ENCODE results near the gene BORCS8.

Gene BORCS8

DNA sequence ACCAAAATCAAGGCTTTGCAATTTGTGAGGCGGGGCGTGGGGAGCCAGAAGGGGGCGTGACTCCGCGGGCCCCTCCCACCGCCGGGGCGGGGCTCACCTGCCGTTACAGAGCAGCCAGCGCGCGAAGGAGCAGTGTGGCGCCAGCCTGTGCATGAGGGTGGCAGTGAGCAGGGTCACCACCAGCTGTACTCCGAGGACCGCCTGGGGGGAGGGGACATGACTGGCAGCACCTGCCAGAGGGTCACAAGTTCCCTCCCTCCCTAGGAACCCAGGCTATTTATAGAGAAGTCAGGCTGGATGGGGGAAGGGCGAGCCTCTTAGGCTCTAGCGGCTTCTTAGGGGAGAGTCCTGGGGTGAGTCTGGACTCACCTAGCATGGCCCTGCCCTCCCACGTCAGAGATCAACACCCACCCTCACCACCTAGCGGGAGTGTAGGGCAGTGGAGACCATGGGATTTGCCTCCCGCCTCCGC lies 57.2 kb downstream of the BORCS8 start:
- Histone ChIP-seq H3K4me1 (ENCODE audit: control insufficient read depth, insufficient read depth, low read length, poor library complexity, severe bottlenecking) (peaks cover 4% of the 10 kb centered on the region), H3K27ac (ENCODE audit: low read depth, low read length, severe bottlenecking) (no peak overlapping the region), H3K36me3 (ENCODE audit: control insufficient read depth, insufficient read depth, low read length) (peaks cover 10% of the 10 kb centered on the region), H3K9me3 (ENCODE audit: control insufficient read depth, low read length) (peaks cover 13% of the 10 kb centered on the region), H3K4me3 (ENCODE audit: extremely low read depth, insufficient read depth, low read length, poor library complexity, severe bottlenecking) (no peak overlapping the region)
- WGBS, 2 experiments (ENCODE audit: insufficient coverage in 2 of 2): 22 to 26% methylated on average over 9 of the region's 21 CpGs

DNA sequence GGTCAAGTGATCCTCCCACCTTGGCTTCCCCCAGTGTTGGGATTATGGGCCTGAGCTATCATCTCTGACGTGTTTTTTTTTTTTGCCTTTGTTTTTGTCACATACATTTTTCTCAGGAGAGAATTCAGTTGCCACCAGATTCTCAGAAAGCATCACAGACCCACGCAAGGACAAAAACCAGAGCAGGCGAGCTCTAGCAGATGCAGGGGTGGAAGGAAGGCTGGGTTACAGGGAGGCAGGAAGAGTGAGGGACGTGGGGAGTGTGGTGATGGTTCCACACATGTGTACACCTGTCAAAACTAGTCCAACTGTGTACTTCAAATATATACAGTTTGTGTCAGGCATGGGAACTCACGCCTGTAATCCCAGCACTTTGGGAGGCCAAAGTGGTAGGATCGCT lies 58.0 kb downstream of the BORCS8 start:
- no peak overlapping the region for H3K4me3 ChIP-seq (ENCODE audit: extremely low read depth, insufficient read depth, low read length, poor library complexity, severe bottlenecking)
- H3K27ac ChIP-seq (ENCODE audit: low read depth, low read length, severe bottlenecking): no peak overlapping the region
- WGBS, 2 experiments (ENCODE audit: insufficient coverage in 2 of 2): 100% methylated on average over 2 to 4 of the region's 6 CpGs
- peaks cover 13% of the 10 kb centered on the region for H3K36me3 ChIP-seq (ENCODE audit: control insufficient read depth, insufficient read depth, low read length)
- H3K4me1 ChIP-seq (ENCODE audit: control insufficient read depth, insufficient read depth, low read length, poor library complexity, severe bottlenecking): peaks cover 4% of the 10 kb centered on the region
- H3K9me3 ChIP-seq (ENCODE audit: control insufficient read depth, low read length): peaks cover 13% of the 10 kb centered on the region

DNA sequence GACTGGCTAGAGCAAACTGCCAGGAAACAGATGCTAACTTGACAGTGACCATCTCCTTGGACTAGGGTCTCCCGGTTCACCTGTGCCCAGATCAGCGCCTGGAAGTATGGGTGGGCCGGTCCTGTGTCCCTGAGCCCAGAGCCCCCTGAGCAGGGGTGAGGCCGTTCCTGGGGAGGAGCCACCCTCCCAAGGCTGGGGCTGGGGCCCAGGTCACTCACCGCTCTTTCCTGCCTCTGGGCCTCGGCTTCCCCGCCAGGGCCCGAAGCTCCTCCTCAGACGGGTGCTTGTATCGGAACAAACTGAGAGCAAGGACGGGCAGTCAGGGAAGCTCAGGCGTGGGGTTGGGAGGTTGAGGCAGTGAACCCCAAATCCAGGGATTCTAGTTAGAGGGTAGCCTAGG lies 59.0 kb downstream of the BORCS8 start:
- 97 to 99% methylated on average over 10 to 12 of the region's 12 CpGs for WGBS, 2 experiments (ENCODE audit: insufficient coverage in 2 of 2)

DNA sequence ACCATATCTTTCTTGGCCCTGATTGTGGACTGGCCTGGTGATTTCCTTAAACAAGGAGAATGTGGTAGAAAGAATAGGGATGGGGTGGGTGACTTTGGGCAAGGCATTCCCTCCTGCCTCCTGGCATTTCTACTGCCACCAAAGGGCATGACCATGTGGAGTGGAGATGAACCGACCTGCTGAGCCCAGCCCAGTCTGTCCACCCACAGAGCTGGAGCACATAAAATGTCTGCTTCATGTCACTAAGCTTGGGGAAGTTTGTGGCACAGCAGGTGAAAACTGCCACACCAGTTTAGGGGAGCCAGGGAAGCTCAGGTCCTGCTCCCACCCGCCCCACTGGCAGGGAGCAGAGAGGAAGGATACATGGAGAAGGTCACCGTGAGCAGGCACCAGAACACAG lies 60.0 kb downstream of the BORCS8 start:
- Histone ChIP-seq H3K9me3 (ENCODE audit: control insufficient read depth, low read length) (peaks cover 13% of the 10 kb centered on the region), H3K36me3 (ENCODE audit: control insufficient read depth, insufficient read depth, low read length) (peaks cover 13% of the 10 kb centered on the region), H3K4me1 (ENCODE audit: control insufficient read depth, insufficient read depth, low read length, poor library complexity, severe bottlenecking) (peaks cover 4% of the 10 kb centered on the region), H3K27ac (ENCODE audit: low read depth, low read length, severe bottlenecking) (no peak overlapping the region), H3K4me3 (ENCODE audit: extremely low read depth, insufficient read depth, low read length, poor library complexity, severe bottlenecking) (no peak overlapping the region)
- WGBS, 2 experiments (ENCODE audit: insufficient coverage in 2 of 2): 86 to 100% methylated on average over 2 to 3 of the region's 3 CpGs

More for the DNA sequence above, 59.0 kb downstream of the BORCS8 start:
- H3K36me3 ChIP-seq (ENCODE audit: control insufficient read depth, insufficient read depth, low read length): peaks cover 13% of the 10 kb centered on the region
- H3K4me1 ChIP-seq (ENCODE audit: control insufficient read depth, insufficient read depth, low read length, poor library complexity, severe bottlenecking): peaks cover 4% of the 10 kb centered on the region
- no peak overlapping the region for H3K4me3 ChIP-seq (ENCODE audit: extremely low read depth, insufficient read depth, low read length, poor library complexity, severe bottlenecking)
- H3K27ac ChIP-seq (ENCODE audit: low read depth, low read length, severe bottlenecking): no peak overlapping the region
- peaks cover 13% of the 10 kb centered on the region for H3K9me3 ChIP-seq (ENCODE audit: control insufficient read depth, low read length)
